PC-3 (cell line): ENCODE results near the gene MDGA2.

Experiments
- CTCF ChIP-seq: fragments of 300-600 bp; sonication (generic); conservative IDR thresholded peaks from 2 replicates; pipeline ENCODE4 v1.5.1; 2017; ENCODE audit warnings: antibody characterized with exemption, low read depth, mild to moderate bottlenecking, low read length
- EZH2 ChIP-seq: fragments of 300-600 bp; sonication (generic); IDR thresholded peaks from one replicate; pipeline ENCODE4 v1.6.1; 2017; ENCODE audit warnings: antibody characterized with exemption, mild to moderate bottlenecking, low read length; ENCODE audit not compliant: unreplicated experiment
- EZH2phosphoT487 ChIP-seq: fragments of 300-600 bp; sonication (generic); IDR thresholded peaks from 2 replicates; pipeline ENCODE4 v1.6.1; 2018; ENCODE audit warnings: mild to moderate bottlenecking, antibody characterized with exemption, low read length, borderline replicate concordance

- TF ChIP-seq CTCF (no peak), EZH2 (no peak), EZH2phosphoT487 (no peak)
Observed at GRCh38 chr14:47520382-47520781, 155.0 kb downstream of the MDGA2 start.
